Midbrain (tissue), 1 donor: ENCODE measurements around the gene ARRDC2.
"Not testable (repeated sequence)": the region's sequence is repeated elsewhere in the genome, so short reads cannot be mapped to it uniquely, and the experiment has no call there.

Experiments used
- DNase-seq: peaks from one replicate; lab custom pipeline; 2025; lab: John Stamatoyannopoulos, UW

Gene ARRDC2

DNA sequence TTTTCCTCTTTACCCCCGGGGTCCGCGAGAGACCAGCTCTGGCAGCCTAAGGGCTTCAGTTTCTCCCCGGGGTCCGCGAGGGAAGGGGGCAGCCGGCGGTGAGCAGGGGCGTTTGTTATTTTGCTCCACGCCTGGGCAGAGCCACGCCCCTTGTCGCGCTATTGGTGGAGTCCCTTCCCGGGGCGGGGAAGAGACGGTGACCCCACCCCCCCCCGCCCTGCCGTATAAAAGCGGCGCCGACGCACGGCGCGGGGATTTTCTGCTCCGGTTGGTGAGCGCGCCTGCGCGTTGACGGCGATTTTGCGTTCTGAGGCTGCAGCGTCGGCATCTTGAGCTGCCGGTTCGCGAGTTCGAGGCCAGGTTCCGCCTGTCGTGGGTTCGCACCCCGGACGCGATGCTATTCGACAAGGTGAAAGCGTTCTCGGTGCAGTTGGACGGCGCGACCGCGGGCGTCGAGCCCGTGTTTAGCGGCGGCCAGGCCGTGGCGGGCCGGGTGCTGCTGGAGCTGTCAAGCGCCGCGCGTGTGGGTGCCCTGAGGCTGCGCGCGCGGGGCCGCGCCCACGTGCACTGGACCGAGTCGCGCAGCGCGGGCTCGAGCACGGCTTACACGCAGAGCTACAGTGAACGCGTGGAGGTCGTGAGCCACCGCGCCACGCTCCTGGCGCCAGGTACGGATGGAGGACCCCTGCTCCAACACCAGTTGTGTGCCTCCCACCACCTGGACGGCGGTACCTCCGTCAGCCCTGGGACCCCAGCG lies at the start of gene ARRDC2:
ARRDC2 (plus strand) TSS at position 254 of the 757 bp plus-strand sequence; CDS start at position 395, 141 bp downstream.
- DNase-seq: peak; percentile 94

GRCh38 chr19:17963936-17964691 lies 43.9 kb upstream of the ARRDC2 start:
- DNase-seq: no peak

- DNase-seq: no peak
Measured at GRCh38 chr19:17965370-17966128, 42.4 kb upstream of the ARRDC2 start.

- DNase-seq: no peak
Measured at GRCh38 chr19:17966129-17966483, 41.9 kb upstream of the ARRDC2 start.

DNA sequence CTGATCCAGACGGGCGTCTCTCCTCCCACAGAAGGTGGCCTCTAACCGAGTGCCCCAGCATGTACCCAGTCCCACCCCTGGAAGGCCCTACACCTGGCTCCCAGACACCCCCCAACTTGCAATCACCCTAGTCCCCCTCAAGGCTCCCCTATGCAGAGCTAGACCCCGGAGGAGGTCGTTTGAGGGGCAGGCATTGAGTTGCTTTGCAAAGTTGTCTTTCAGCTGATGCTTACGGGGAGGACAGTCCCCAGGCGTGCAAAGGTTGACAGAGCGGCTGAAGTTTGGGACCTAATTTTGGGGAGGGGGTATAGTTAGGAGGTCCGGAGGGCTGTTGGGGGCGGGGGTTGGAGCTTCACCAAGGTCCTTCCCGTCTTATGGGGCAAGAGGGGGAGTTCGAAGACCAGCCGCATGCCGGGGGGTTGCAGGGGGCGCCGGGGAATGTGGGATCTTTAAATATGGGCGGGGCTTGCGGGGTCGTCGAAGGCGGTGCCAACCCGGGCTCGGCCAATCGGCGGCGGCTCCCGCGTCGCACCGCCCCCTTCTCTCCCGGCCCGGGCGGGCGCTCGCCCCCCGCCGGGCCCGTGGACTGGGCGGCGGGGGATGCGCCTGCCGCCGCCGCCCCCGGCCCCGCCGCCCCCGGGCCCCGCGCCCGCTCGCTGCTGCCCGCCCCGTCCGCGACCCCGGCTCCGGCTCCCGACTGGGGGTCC lies 41.3 kb upstream of the ARRDC2 start, which contains the start of gene KCNN1:
KCNN1 (plus strand) TSS at position 558 of the 707 bp plus-strand sequence. CDS start 6,782 bp downstream, outside the sequence.
- DNase-seq: peak; percentile 3

GRCh38 chr19:17967257-17968051 lies 40.5 kb upstream of the ARRDC2 start:
- no peak for DNase-seq

- DNase-seq: no peak
Measured at GRCh38 chr19:17968362-17968761, 39.6 kb upstream of the ARRDC2 start.

DNA sequence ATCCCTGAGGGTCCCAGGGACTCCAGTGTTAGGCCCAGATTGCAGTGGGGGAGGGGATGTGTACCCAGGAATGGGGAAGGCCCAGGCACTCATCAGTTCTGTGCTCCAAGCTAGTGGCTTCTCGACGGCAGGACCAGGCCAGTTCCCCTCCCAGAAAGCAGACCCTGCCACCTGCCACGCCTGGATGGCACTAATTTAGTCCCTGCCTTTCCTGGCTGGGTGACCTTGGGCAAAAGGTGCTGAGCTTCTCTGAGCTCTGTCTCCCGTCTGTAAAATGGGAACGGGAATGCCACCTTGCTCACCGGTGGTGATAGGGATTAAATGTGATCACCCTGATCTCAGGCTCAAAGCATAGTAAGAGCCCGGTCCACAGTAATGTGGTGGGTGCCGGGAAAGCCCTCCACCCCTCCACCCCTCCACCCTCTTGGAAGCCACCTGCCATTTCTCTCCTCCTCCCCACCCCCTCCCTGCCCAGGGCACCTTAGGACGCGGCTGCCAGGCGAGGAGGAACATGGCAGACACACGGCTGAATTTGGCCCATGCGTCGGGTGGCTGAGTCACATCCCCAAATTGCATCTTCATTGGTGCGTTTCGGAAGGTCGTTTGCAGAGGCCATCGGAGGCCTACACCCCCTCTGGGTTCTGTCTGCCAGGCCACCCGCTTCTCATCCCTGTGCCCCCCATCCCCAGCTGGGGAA lies 38.7 kb upstream of the ARRDC2 start:
- DNase-seq: no peak

- no peak for DNase-seq
Measured at GRCh38 chr19:17972230-17972629, 35.7 kb upstream of the ARRDC2 start.

DNA sequence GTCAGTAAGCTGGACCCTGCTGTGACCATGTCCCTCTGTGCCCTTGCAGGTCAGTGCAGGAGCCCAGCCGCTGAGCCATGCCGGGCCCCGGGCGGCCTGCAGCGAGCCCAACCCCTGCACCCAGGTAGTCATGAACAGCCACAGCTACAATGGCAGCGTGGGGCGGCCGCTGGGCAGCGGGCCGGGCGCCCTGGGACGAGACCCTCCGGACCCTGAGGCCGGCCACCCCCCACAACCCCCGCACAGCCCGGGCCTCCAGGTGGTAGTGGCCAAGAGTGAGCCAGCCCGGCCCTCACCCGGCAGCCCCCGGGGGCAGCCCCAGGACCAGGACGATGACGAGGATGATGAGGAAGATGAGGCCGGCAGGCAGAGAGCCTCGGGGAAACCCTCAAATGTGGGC lies 34.2 kb upstream of the ARRDC2 start:
- DNase-seq: no peak

- no peak for DNase-seq
Measured at GRCh38 chr19:17974551-17974950, 33.4 kb upstream of the ARRDC2 start.

- DNase-seq: no peak
Measured at GRCh38 chr19:17975032-17975431, 32.9 kb upstream of the ARRDC2 start.

DNA sequence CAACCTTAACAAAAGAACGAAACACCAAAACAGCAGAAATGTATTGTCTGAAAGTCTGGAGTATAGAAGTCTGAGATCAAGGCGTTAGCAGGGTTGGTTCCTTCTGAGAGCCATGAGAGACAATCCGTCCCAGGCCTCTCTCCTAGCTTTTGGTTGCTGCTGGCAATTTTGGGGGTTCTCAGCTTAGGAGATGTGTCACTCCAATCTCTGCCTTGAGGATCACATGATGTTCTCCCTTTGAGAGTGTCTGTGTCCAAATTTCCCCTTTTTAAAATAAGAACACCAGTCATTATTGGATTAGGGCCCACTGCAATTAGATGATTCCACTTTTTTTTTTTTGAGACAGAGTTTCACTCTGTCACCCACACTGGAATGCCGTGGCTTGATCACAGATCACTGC lies 30.9 kb upstream of the ARRDC2 start:
- no peak for DNase-seq

DNA sequence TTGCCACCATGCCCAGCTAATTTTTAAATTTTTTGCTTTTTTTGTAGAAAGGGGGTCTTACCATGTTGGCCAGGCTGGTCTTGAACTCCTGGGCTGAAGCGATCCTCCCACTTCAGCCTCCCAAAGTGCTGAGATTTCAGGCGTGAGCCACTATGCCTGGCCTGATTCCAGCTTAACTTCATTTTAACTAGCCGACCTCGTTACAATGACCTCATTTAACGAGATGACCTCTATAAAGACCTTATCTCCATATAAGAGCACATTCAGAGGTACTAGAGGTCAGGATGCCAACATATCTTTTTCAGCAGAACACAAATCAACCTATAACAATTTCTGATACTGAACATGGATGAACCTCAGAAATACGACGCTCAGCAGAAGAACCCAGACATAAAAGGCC lies 30.5 kb upstream of the ARRDC2 start:
- DNase-seq: no peak

DNA sequence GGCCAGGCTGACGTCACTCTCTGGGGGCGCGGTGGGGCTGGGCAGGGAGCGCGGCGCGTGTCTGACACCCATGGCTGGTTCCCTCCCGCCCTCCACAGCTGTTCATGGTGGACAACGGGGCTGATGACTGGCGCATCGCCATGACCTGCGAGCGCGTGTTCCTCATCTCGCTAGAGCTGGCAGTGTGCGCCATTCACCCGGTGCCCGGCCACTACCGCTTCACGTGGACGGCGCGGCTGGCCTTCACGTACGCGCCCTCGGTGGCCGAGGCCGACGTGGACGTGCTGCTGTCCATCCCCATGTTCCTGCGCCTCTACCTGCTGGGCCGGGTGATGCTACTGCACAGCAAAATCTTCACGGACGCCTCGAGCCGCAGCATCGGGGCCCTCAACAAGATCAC lies 26.4 kb upstream of the ARRDC2 start:
- no peak for DNase-seq

GRCh38 chr19:17982430-17982829 lies 25.5 kb upstream of the ARRDC2 start:
- DNase-seq: no peak

DNA sequence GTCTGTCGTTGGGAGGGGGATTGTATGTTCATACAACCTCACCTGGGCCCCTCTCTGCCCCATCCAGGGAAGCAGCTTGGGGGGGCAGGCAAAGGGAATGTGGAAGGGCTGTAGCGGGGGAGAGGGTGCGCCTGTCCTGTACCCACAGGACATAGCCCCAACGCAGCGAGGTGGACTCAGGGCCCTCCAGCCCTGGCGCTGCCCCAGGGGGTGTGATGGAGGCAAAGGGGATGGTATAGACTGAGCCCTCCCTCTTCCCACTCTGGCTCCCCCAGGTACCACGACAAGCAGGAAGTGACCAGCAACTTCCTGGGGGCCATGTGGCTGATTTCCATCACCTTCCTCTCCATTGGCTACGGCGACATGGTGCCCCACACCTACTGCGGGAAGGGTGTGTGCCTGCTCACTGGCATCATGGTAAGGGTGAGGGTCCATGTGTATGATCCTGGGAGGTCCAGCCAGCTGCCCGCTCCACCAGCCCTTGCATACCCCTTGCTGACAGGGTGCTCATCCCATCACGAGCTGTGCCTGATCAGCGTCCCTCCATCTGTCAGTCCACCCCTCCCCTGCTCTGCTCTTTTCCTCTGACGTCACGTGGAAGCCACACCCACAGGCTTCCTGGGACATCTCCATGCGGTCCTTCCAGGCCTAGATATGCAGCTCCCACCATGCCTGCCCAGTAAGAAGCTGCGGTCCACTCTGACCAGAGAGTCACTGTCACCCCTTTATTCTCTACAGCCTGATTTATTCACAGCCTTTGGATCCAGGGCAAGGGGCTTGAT lies 22.7 kb upstream of the ARRDC2 start:
- no peak for DNase-seq

GRCh38 chr19:17986569-17986968 lies 21.4 kb upstream of the ARRDC2 start:
- not testable (repeated sequence) for DNase-seq

- DNase-seq: no peak
Measured at GRCh38 chr19:17988161-17988560, 19.8 kb upstream of the ARRDC2 start.
